HUES6 (cell line): Measurements from ENCODE around the gene ARID3C.
A peak's percentile ranks its signal among the peaks of the same experiment; 100 is the strongest.

Source experiments
- H3K27ac ChIP-seq: 2 replicates; pipeline ENCODE4 v1.7.0; 2013; ENCODE audit warnings: low read depth, mild to moderate bottlenecking, low read length, inconsistent platforms
- H3K27me3 ChIP-seq: 2 replicates; pipeline ENCODE4 v1.6.1; 2013; ENCODE audit warnings: low read length; ENCODE audit not compliant: control insufficient read depth, insufficient read depth
- H3K36me3 ChIP-seq: 2 replicates; pipeline ENCODE4 v1.6.1; 2013; ENCODE audit warnings: low read length; ENCODE audit not compliant: control insufficient read depth, insufficient read depth
- H3K4me1 ChIP-seq: 2 replicates; pipeline ENCODE4 v1.6.1; 2013; ENCODE audit warnings: low read length; ENCODE audit not compliant: control insufficient read depth, insufficient read depth
- H3K4me3 ChIP-seq: 2 replicates; pipeline ENCODE4 v1.5.1; 2013; ENCODE audit warnings: low read depth, low read length
- H3K9ac ChIP-seq: one replicate; pipeline ENCODE4 v1.6.1; 2013; ENCODE audit warnings: mild to moderate bottlenecking, low read length
- H3K9me3 ChIP-seq: 2 replicates; pipeline ENCODE4 v1.6.1; 2013; ENCODE audit warnings: low read depth, low read length; ENCODE audit not compliant: control insufficient read depth, insufficient read depth

The ARID3C gene

DNA sequence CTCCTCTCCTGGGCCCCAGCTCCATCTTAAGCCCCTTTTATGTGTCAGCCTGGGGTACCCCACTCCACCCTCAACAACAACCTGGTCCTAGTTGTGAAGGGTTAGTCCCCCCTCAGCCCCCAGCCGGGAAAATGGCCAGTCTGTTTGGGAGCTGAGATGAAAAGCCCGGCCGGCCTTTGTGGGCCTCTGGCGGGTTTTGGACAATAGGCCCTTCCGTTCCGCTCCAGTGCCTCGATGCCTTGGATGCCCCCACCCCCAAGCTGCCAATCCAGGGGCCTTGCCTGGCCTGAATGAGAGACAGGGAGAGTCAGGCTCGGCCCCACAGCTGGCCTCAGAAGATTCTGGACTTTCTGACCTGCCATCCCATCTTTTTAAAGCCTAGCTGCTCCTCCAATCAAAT, 48.5 kb downstream of the ARID3C start:
- no peak overlapping the region for H3K9ac ChIP-seq

DNA sequence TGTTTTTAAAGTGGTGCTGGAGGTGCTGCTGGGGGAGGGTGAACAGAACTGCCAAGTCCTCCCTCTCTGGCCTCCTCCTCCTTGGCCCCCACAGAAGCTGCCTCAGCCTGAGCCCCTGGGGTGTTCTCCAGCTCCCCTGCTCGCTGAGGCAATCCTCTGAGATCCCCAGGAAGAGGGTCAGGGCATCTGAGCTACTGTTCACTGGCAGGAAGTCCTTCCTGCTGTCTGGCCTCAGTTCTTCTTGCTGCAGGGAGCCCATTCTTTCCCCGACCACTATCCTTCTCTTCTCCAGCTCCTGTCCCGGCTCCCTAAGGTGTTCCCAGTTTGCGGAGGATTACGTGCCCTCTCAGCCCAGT, 49.1 kb downstream of the ARID3C start:
- Histone ChIP-seq H3K4me3 (peak overlapping the region; percentile 57; the same call in 1 of the 2 replicates), H3K27ac (no peak overlapping the region), H3K27me3 (peaks cover 86% of the 10 kb centered on the region), H3K9me3 (no peaks in the 10 kb centered on the region), H3K4me1 (peaks cover 48% of the 10 kb centered on the region), H3K9ac (no peak overlapping the region), H3K36me3 (no peaks in the 10 kb centered on the region)

More for the DNA sequence above, 48.5 kb downstream of the ARID3C start:
- H3K4me1 ChIP-seq: peaks cover 53% of the 10 kb centered on the region
- H3K4me3 ChIP-seq: no peak overlapping the region
- no peaks in the 10 kb centered on the region for H3K9me3 ChIP-seq
- no peak overlapping the region for H3K27ac ChIP-seq
- H3K27me3 ChIP-seq: peaks cover 92% of the 10 kb centered on the region
- no peaks in the 10 kb centered on the region for H3K36me3 ChIP-seq

DNA sequence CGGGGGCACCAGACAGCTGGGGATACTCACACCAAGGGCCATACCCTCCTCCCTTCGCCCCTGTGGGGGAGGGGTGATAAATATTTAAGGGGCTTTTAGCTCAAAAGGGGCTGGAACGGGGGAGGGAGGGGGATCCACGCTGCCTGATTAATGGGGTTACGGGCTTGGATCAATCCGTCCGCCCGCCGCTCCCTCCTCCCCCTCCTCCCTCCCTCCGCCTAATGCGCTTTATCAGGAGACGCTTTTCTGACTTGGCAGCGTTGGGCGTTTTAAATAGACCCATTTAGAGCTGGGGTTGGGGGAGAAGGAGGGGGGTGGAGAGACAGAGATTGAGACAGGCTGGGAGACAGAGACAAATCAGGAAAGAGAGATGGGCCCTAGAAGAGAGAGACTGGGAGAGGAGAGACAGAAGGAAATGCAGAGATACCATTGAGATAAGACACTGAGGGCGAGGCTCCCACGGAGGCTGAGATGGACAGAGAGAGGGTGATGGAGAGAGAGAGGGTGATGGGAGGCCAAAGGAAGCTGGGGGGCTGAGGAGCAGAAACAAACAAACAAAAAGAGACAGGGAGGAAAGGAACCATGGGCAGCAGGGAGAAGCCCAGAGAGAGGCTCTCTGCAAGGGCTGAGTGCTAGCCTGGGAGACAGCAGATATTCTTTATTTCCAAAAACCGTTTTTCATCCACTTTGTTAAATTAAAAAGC, 49.6 kb downstream of the ARID3C start:
- peak overlapping the region; percentile 39 for H3K9ac ChIP-seq
- H3K4me3 ChIP-seq: peak overlapping the region; percentile 57
- peaks cover 81% of the 10 kb centered on the region for H3K27me3 ChIP-seq
- H3K36me3 ChIP-seq: no peaks in the 10 kb centered on the region
- H3K9me3 ChIP-seq: no peaks in the 10 kb centered on the region
- peaks cover 49% of the 10 kb centered on the region for H3K4me1 ChIP-seq
- H3K27ac ChIP-seq: no peak overlapping the region

DNA sequence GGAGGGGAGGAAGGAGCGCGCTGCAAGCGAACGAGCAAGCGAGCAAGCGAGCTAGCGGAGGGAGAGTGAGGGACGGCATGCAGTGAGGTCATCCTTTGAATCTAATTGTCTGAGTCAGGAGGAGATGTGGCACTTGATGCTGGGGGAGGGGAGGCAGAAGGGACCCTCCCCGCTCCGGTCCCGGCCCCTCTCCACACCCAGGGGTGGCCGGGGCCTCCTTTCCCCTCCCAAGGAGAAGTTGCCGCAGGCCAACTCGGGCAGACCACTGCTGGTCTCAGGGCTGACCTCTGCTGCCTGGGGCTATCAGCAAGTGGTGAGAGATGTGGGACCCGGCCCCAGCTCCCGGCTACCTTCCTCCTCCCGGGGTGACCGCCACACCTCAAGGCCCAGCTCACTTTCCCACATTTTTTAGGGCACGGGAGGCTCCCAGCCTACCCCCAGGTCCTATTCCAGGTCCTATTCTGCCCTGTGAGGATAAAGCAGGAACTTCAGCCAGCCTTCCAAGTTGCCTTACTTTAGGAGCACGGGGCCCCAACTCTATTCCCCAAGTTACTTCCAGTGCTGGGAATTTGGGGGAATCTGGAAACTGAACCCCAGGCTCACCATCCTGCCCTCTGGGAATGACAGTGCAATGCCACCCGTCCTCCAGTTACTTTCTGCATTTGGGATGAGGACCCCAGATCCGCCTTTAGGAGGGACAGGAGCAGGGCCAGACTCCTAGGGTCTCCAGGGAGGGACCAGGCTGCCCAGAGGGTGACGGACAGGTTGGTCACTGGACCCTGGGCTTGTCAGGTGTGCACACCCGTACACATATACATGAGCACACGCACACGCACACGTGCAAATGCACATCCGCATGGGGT, 50.4 kb downstream of the ARID3C start:
- H3K9ac ChIP-seq: peak overlapping the region; percentile 39
- peaks cover 54% of the 10 kb centered on the region for H3K4me1 ChIP-seq
- H3K27me3 ChIP-seq: peaks cover 73% of the 10 kb centered on the region
- H3K27ac ChIP-seq: no peak overlapping the region
- peak overlapping the region; percentile 57 for H3K4me3 ChIP-seq
- H3K36me3 ChIP-seq: no peaks in the 10 kb centered on the region
- no peaks in the 10 kb centered on the region for H3K9me3 ChIP-seq

DNA sequence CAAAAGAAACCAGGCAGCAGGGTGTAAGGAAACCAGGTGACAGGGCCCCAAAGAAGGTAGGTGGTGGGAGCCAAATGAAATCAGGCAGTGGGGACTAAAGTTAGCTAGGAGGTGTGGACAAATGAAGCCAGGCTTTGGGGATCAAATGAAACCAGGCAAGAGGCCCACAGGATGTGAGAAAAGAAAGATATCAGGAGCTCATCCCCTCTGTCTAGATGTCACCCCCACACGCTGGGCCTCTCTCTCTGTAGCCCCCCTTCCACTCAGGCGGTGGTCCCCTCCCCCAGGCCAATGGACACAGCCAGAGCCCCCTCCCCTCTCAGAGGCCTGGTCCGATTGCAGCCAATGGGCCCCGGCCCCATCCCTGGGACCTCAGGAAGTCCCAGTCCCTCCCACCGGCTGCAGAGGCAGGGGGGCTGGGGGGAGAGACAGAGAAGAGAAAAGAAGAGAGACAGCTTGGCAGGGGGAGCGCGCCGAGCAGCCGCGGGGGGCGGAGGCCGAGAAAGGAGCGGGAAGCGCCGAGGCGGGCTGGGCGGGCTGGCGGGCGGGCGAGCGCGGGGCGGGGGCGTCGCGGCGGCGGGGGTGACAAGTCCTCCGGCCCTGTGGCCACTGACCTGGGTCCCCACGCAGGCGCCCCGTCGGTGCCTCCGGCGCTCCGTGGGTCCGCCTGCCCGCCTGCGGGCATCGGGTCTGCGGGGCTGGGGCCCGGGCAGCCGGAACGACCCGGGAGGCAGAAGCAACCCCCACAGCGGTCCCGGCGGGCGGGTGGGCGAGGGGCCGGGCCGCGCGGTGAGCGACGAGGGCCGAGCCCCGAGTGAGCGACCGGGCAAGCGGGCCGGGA, 51.2 kb downstream of the ARID3C start:
- H3K4me1 ChIP-seq: peaks cover 54% of the 10 kb centered on the region
- H3K27me3 ChIP-seq: peaks cover 64% of the 10 kb centered on the region
- H3K9ac ChIP-seq: peak overlapping the region; percentile 39
- no peaks in the 10 kb centered on the region for H3K9me3 ChIP-seq
- H3K36me3 ChIP-seq: no peaks in the 10 kb centered on the region
- peak overlapping the region; percentile 57 for H3K4me3 ChIP-seq
- H3K27ac ChIP-seq: no peak overlapping the region

DNA sequence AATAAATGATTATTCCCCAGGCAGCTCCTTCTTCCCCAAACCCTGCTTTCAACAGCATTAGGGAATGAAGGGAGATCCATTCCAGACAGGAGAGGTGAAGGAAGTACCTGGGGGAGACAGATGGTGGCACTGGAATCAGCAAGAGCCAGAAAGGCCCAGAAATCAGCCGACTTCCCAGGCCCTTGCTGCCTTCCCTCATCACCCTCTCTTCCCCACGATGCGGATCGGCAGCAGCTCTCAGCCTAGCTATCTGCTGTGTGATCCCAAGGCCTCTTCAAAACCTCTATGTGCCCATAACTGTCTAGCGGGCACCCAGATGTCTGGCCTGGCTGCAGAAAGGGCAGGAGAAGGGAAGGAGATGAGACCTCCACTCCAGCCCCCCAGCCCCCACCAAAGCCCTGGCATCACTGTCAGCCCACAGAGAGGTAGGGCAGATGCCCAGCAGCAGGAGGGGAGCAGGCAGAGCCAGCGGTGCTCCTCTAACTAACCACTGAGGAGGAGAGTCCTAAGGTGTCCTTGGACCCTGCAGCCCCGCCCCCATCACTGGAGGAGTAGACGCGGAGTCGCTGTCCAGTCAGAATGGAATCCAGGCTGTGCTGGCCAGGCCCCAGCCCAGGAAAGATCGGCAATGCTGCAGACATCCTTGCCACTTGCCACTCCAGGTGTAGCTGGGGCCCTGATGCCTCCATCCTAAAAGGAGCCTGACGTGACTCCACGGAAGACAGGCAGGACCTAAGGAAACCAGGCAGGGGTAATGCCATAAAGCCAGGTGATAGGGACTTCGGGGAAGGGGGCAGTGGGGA, 52.1 kb downstream of the ARID3C start:
- Histone ChIP-seq H3K27me3 (peaks cover 57% of the 10 kb centered on the region), H3K4me1 (peaks cover 54% of the 10 kb centered on the region), H3K27ac (no peak overlapping the region), H3K9ac (peak overlapping the region; percentile 24), H3K4me3 (peak overlapping the region; percentile 40), H3K36me3 (no peaks in the 10 kb centered on the region), H3K9me3 (no peaks in the 10 kb centered on the region)

DNA sequence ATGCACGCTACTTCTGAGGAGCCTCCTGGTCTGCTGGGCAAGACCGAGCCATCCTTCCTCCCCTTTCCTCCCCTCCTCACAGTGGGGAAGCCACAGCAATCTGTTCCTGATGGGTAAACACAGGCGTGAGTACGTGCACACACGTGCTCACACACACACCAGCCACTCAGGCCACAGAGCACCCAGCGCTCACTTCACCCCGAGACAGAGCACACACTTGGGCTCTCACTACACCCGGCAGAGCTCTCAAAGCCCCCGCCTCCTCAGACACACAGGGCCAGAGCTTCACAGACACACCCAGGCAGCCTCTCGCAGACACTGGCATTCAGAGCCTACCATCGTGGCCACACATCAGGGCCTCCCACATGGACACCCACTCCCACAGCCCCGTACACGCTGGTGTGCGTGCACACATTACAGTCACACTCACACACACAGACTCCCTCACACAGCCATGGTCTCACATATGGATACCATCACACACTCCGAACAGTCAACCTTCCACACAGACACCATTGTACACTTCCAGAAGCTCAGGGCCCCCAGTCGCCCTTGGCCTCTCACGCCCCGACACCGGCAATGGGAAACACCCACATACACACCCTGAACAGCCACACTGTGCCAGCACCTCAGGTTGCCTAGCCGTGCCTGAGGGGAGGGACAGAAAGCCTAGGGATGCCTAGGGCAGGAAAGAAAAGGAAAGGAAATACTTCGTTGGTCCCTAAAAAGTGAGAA, 52.8 kb downstream of the ARID3C start:
- H3K4me3 ChIP-seq: no peak overlapping the region
- H3K4me1 ChIP-seq: peaks cover 56% of the 10 kb centered on the region
- no peak overlapping the region for H3K27ac ChIP-seq
- H3K9ac ChIP-seq: no peak overlapping the region
- H3K36me3 ChIP-seq: no peaks in the 10 kb centered on the region
- H3K9me3 ChIP-seq: no peaks in the 10 kb centered on the region
- peaks cover 49% of the 10 kb centered on the region for H3K27me3 ChIP-seq

DNA sequence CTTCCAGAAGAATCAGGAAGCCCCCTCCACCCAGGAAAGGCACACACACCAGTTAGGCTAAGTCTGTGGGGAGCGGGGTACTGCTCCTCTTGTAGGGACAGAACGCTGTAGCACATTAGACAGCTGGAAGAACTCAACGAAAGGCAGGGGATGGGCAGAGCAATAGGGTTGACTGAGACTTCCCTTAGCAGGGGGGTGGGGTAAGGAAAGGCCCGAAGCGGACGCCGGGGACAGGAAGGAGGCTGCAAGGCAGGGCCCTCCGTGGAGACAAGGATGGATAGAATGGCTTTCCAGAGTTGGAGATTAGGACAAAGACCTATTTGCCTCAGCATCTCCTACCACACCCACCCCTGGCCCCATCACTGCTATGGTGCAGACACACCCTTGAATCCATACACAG, 53.6 kb downstream of the ARID3C start:
- Histone ChIP-seq H3K27me3 (peaks cover 41% of the 10 kb centered on the region), H3K9me3 (no peaks in the 10 kb centered on the region), H3K27ac (no peak overlapping the region), H3K9ac (no peak overlapping the region), H3K36me3 (no peaks in the 10 kb centered on the region), H3K4me1 (peaks cover 56% of the 10 kb centered on the region), H3K4me3 (no peak overlapping the region)

DNA sequence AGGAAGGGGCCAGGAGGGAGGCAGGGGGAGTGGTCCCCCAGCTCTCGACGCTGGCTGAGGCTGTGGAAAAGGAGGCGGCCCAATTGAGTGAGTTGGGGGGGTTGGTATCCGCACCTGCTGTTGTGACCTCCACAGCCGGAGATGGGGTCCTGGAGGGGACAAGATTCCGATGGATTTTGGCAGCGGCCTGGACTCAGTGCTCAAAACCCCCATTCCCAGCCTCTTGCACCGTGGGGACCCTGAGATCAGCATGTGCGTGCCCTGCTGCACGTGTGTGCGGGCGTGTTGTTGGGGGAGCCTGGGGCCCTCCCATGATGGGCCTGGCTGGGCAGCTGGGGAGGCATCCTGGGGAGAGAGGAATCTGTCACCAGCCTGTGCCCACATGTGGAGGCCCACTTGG, 54.3 kb downstream of the ARID3C start:
- Histone ChIP-seq H3K4me3 (no peak overlapping the region), H3K36me3 (no peaks in the 10 kb centered on the region), H3K9me3 (no peaks in the 10 kb centered on the region), H3K4me1 (peaks cover 56% of the 10 kb centered on the region), H3K9ac (no peak overlapping the region), H3K27ac (no peak overlapping the region), H3K27me3 (peaks cover 34% of the 10 kb centered on the region)
